K562 (cell line): ENCODE data around the gene DTL. TPM values are rescaled to one million over a fixed set of nuclear protein-coding genes. Genes with fewer than 3 reads are reported as not detected.

Experiments used
- ATF6 ChIP-seq: sonication (generic); formaldehyde crosslinking; IDR thresholded peaks from 2 replicates; pipeline ENCODE4 v1.4.0; 2020; ENCODE audit warnings: mild to moderate bottlenecking, missing genetic modification reagents
- BCLAF1 ChIP-seq, 2 experiments: fragments of 450-650 bp in 1 of 2; IDR thresholded peaks; 2 replicates each; pipeline ENCODE4 v1.6.1; 2011 to 2017; ENCODE audit warnings: low read depth in 2 of 2, antibody characterized with exemption in 1 of 2, borderline replicate concordance in 1 of 2, low read length in 1 of 2, mild to moderate bottlenecking in 1 of 2, mixed read lengths in 1 of 2; ENCODE audit not compliant: control insufficient read depth in 1 of 2
- EHMT2 ChIP-seq: fragments of 450-650 bp; IDR thresholded peaks from 2 replicates; pipeline ENCODE4 v1.6.1; 2018; ENCODE audit warnings: antibody characterized with exemption
- HSF4 ChIP-seq: fragments of 250-450 bp; sonication (Bioruptor Pico); IDR thresholded peaks from 2 replicates; pipeline ENCODE4 v2.1.2; 2022; ENCODE audit warnings: mild to moderate bottlenecking, moderate library complexity, borderline replicate concordance
- LCOR ChIP-seq: sonication (generic); formaldehyde crosslinking; IDR thresholded peaks from 2 replicates; pipeline ENCODE4 v1.8.0; 2022; ENCODE audit warnings: mild to moderate bottlenecking, missing genetic modification reagents
- LEF1 ChIP-seq: fragments of 450-650 bp; IDR thresholded peaks from 2 replicates; pipeline ENCODE4 v1.6.1; 2016; ENCODE audit warnings: mild to moderate bottlenecking
- MNT ChIP-seq, 2 experiments: fragments of 450-650 bp; conservative IDR thresholded peaks; 2 replicates each; pipeline ENCODE4 v1.6.1; 2017; ENCODE audit warnings: mild to moderate bottlenecking in 2 of 2, moderate library complexity in 2 of 2
- NRF1 ChIP-seq, 2 experiments: fragments of 450-650 bp; IDR thresholded peaks in 1 of 2; conservative IDR thresholded peaks in 1 of 2; 2 replicates each; pipeline ENCODE4 v1.6.1; 2014; ENCODE audit warnings: mild to moderate bottlenecking in 2 of 2
- PPARD ChIP-seq: fragments of 250-450 bp; sonication (Bioruptor Pico); IDR thresholded peaks from 2 replicates; pipeline ENCODE4 v1.8.0; 2022; ENCODE audit warnings: inconsistent platforms, mild to moderate bottlenecking, moderate library complexity
- RNF2 ChIP-seq: sonication (generic); IDR thresholded peaks from 2 replicates; pipeline ENCODE4 v1.6.1; 2016
- SMARCA5 ChIP-seq: fragments of 450-650 bp; IDR thresholded peaks from 2 replicates; pipeline ENCODE4 v1.6.1; 2016
- SPI1 ChIP-seq: IDR thresholded peaks from 2 replicates; pipeline ENCODE4 v1.6.1; 2011; ENCODE audit warnings: low read depth, low read length, control low read depth, borderline replicate concordance
- WHSC1 ChIP-seq: IDR thresholded peaks from one replicate; pipeline ENCODE4 v1.6.1; 2012; ENCODE audit warnings: low read length, control low read depth, inconsistent platforms
- ZBTB17 ChIP-seq: fragments of 450-650 bp; formaldehyde crosslinking; IDR thresholded peaks from 2 replicates; pipeline ENCODE4 v1.4.0; 2020; ENCODE audit warnings: mild to moderate bottlenecking
- ZNF175 ChIP-seq: fragments of 200-800 bp; sonication (Bioruptor generic); IDR thresholded peaks from 2 replicates; pipeline ENCODE4 v1.6.1; 2016; ENCODE audit warnings: low read depth, mild to moderate bottlenecking, missing genetic modification characterization, missing compliant biosample characterization
- ZNF232 ChIP-seq: sonication (generic); formaldehyde crosslinking; IDR thresholded peaks from 2 replicates; pipeline ENCODE4 v1.8.0; 2022; ENCODE audit warnings: mild to moderate bottlenecking, missing genetic modification reagents
- ZNF583 ChIP-seq: fragments of 250-450 bp; sonication (Bioruptor Pico); IDR thresholded peaks from 2 replicates; pipeline ENCODE4 v1.4.0; 2020
- ZNF77 ChIP-seq: fragments of 250-450 bp; sonication (Bioruptor Pico); IDR thresholded peaks from 2 replicates; pipeline ENCODE4 v1.5.0; 2020
- polyA plus RNA-seq, 8 experiments: library from polyadenylated mRNA; depleted of rRNA in 4 of 8; stranded (reverse) in 5 of 8; unstranded in 3 of 8; fragments of >200 nt; fragmentation: Nextera tagmentation in 2 of 8; fragmentation: Illumina TruSeq in 1 of 8; extraction: Ambion mirVana in 2 of 8; extraction: Trizol in 1 of 8; gene quantifications; 2 replicates each; pipeline versions ENCODE4 v1.2.1 to v1.2.3, GENCODE V29; 2011 to 2014; ENCODE audit warnings: inconsistent platforms in 1 of 8, missing spikeins in 1 of 8
- total RNA-seq, 7 experiments: library from RNA; depleted of rRNA in 6 of 7; stranded (reverse); fragments of >200 nt in 6 of 7; fragmentation: Illumina TruSeq in 2 of 7; extraction: Trizol in 2 of 7; gene quantifications; 2 replicates each; pipeline versions ENCODE4 v1.2.1 to v1.2.3, GENCODE V29; 2011 to 2021; ENCODE audit warnings: low replicate concordance in 1 of 7
- TF ChIP-seq, protein P1 (sequence below): fragments of 450-650 bp; conservative IDR thresholded peaks from 2 replicates; pipeline ENCODE4 v1.6.1; 2016; ENCODE audit warnings: missing genetic modification characterization, low read depth, mild to moderate bottlenecking, missing compliant biosample characterization, moderate library complexity

The DTL gene
- total and polyA plus RNA-seq, 9 of the 15 experiments (the other 6 are each of a cell fraction or from before 2014, with no cell fraction given) = 38.3 to 81.0 (median 63.2) TPM

DNA sequence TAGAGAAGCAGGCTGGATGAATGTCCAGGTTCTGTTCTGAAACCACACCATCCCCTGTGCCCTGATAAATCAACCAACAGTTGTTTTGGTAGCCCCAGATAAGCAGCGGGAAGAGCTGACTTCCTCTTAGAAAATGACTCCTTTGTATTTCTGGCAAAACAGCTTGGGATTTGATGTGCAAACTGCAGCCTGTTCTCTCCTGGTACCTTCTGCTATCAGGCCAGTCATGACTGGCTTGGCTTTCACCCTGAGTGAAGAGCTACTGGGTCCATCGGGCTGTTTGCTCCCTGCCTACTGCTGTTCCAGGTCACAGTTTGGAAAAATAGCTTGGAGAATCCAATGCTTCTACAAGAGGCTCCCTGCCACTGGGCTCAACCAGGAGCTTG is 116.8 kb downstream of the DTL start (continued):
- TF ChIP-seq SPI1 (peak; percentile 100), BCLAF1 (IDR thresholded peaks at IDR 0.05; ENCODE audit: borderline replicate concordance in 1 of 2, control insufficient read depth in 1 of 2, low read depth in 2 of 2, low read length in 1 of 2) (no peak), ZNF583 (peak; percentile 80; the same call in 1 of the 2 replicates), LCOR (peak; percentile 99), ZNF175 (CRISPR knock-in tag) (peak; percentile 95), SMARCA5 (no peak), NRF1 (conservative IDR thresholded peaks at IDR 0.05 in 1 of 2, IDR thresholded peaks at IDR 0.05 in 1 of 2) (peak; percentile 31 to 46; a peak in 2 of 4 replicates), LEF1 (peak; percentile 97), ZBTB17 (CRISPR knock-in tag) (peak; percentile 76), EHMT2 (peak; percentile 88), ATF6 (no peak), RNF2 (peak; percentile 98), WHSC1 (no peak), PPARD (no peak), ZNF77 (CRISPR knock-in tag) (no peak), HSF4 (no peak), MNT (conservative IDR thresholded peaks at IDR 0.05) (peak in 1 of 2 experiments; percentile 66; a peak in 3 of 4 replicates), ZNF232 (CRISPR knock-in tag) (no peak)
- TF ChIP-seq, protein P1, sequence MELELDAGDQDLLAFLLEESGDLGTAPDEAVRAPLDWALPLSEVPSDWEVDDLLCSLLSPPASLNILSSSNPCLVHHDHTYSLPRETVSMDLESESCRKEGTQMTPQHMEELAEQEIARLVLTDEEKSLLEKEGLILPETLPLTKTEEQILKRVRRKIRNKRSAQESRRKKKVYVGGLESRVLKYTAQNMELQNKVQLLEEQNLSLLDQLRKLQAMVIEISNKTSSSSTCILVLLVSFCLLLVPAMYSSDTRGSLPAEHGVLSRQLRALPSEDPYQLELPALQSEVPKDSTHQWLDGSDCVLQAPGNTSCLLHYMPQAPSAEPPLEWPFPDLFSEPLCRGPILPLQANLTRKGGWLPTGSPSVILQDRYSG (tag) = peak; percentile 83
